GM12864 (cell line): ENCODE data around the gene TP53RK.

Source experiments
- DNase-seq: peaks from one replicate; pipeline ENCODE4 v3.0.0-alpha.2; 2011; ENCODE audit warnings: low read depth
- H3K4me3 ChIP-seq: 2 replicates; pipeline ENCODE4 v1.5.1; 2011; ENCODE audit warnings: mild to moderate bottlenecking, low read depth, low read length, control low read depth
- CTCF ChIP-seq: IDR thresholded peaks from 2 replicates; pipeline ENCODE4 v1.5.1; 2011; ENCODE audit warnings: low read depth, mild to moderate bottlenecking, moderate library complexity, low read length, control low read depth, inconsistent platforms; ENCODE audit errors: missing control alignments

The TP53RK gene

GRCh38 chr20:46689082-46689753 is at the start of gene TP53RK:
Gene TP53RK (minus strand): TSS chr20:46689444. CDS start chr20:46689414, 30 bp downstream.
- peak; percentile 97 for DNase-seq
- H3K4me3 ChIP-seq, result peak within 1 kb of the TSS; percentile 85
- peak; percentile 38 for TF ChIP-seq CTCF

- TF ChIP-seq CTCF, result no peak
- H3K4me3 ChIP-seq, result no peak overlapping the region
- no peak for DNase-seq
Observed at GRCh38 chr20:46735436-46735835, 46.2 kb upstream of the TP53RK start.

- no peak overlapping the region for H3K4me3 ChIP-seq
- no peak for TF ChIP-seq CTCF
- no peak for DNase-seq
Observed at GRCh38 chr20:46731770-46732169, 42.5 kb upstream of the TP53RK start.

- DNase-seq, result no peak
- no peak overlapping the region for H3K4me3 ChIP-seq
- TF ChIP-seq CTCF, result no peak
Observed at GRCh38 chr20:46725186-46726165, 36.2 kb upstream of the TP53RK start.

- no peak for TF ChIP-seq CTCF
- no peak overlapping the region for H3K4me3 ChIP-seq
- no peak for DNase-seq
Observed at GRCh38 chr20:46724343-46724959, 35.2 kb upstream of the TP53RK start.

- no peak for TF ChIP-seq CTCF
- no peak overlapping the region for H3K4me3 ChIP-seq
- no peak for DNase-seq
Observed at GRCh38 chr20:46723039-46723438, 33.8 kb upstream of the TP53RK start.
